Measurements from ENCODE around the gene COL25A1. TPM values are rescaled to one million over a fixed set of nuclear protein-coding genes. Genes with fewer than 3 reads are reported as not detected.

Gene COL25A1
- total RNA-seq, 1 experiment from 2014 or later: not detected

GRCh38 chr4:109183931-109184490, 118.4 kb downstream of the COL25A1 start:
- BruUV-seq (replicated peaks): no TSS peak
- no peak for DNase-seq
- Mint-ChIP-seq H3K9me3 (ENCODE audit: low read depth, unreplicated experiment) (peaks cover 4% of the 10 kb centered on the region), H3K36me3 (ENCODE audit: insufficient read depth, unreplicated experiment) (no peaks in the 10 kb centered on the region), H3K4me3 (ENCODE audit: low read depth, unreplicated experiment) (no peak overlapping the region), H3K4me1 (ENCODE audit: low read depth, unreplicated experiment) (no peaks in the 10 kb centered on the region), H3K27ac (ENCODE audit: unreplicated experiment) (no peak overlapping the region), H3K27me3 (ENCODE audit: unreplicated experiment) (no peaks in the 10 kb centered on the region)
- CTCF ChIA-PET: no interaction called here
- intact Hi-C loops (cut with micrococcal nuclease; ENCODE audit: unreplicated experiment): no loop called here
- TF ChIP-seq CTCF (IDR thresholded peaks at IDR 0.05; ENCODE audit: unreplicated experiment): no peak

GRCh38 chr4:109182696-109183095, 119.8 kb downstream of the COL25A1 start:
- no peaks in the 10 kb centered on the region for H3K36me3 Mint-ChIP-seq (ENCODE audit: insufficient read depth, unreplicated experiment)
- intact Hi-C loops (cut with micrococcal nuclease; ENCODE audit: unreplicated experiment): no loop called here
- BruUV-seq (replicated peaks): no TSS peak
- CTCF ChIA-PET: no interaction called here
- no peak overlapping the region for H3K4me3 Mint-ChIP-seq (ENCODE audit: low read depth, unreplicated experiment)
- TF ChIP-seq CTCF (IDR thresholded peaks at IDR 0.05; ENCODE audit: unreplicated experiment): no peak
- H3K4me1 Mint-ChIP-seq (ENCODE audit: low read depth, unreplicated experiment): no peaks in the 10 kb centered on the region
- H3K9me3 Mint-ChIP-seq (ENCODE audit: low read depth, unreplicated experiment): peaks cover 4% of the 10 kb centered on the region
- H3K27ac Mint-ChIP-seq (ENCODE audit: unreplicated experiment): no peak overlapping the region
- no peaks in the 10 kb centered on the region for H3K27me3 Mint-ChIP-seq (ENCODE audit: unreplicated experiment)
- DNase-seq: no peak

GRCh38 chr4:109179061-109179460, 123.4 kb downstream of the COL25A1 start:
- TF ChIP-seq CTCF (IDR thresholded peaks at IDR 0.05; ENCODE audit: unreplicated experiment): no peak
- BruUV-seq (replicated peaks): no TSS peak
- no peak overlapping the region for H3K27ac Mint-ChIP-seq (ENCODE audit: unreplicated experiment)
- H3K27me3 Mint-ChIP-seq (ENCODE audit: unreplicated experiment): no peaks in the 10 kb centered on the region
- no peaks in the 10 kb centered on the region for H3K9me3 Mint-ChIP-seq (ENCODE audit: low read depth, unreplicated experiment)
- CTCF ChIA-PET: no interaction called here
- no peak overlapping the region for H3K4me3 Mint-ChIP-seq (ENCODE audit: low read depth, unreplicated experiment)
- no peaks in the 10 kb centered on the region for H3K4me1 Mint-ChIP-seq (ENCODE audit: low read depth, unreplicated experiment)
- DNase-seq: no peak
- intact Hi-C loops (cut with micrococcal nuclease; ENCODE audit: unreplicated experiment): no loop called here
- no peaks in the 10 kb centered on the region for H3K36me3 Mint-ChIP-seq (ENCODE audit: insufficient read depth, unreplicated experiment)

GRCh38 chr4:109177096-109177810, 125.2 kb downstream of the COL25A1 start:
- Mint-ChIP-seq H3K36me3 (ENCODE audit: insufficient read depth, unreplicated experiment) (no peaks in the 10 kb centered on the region), H3K9me3 (ENCODE audit: low read depth, unreplicated experiment) (no peaks in the 10 kb centered on the region), H3K4me3 (ENCODE audit: low read depth, unreplicated experiment) (no peak overlapping the region), H3K4me1 (ENCODE audit: low read depth, unreplicated experiment) (no peaks in the 10 kb centered on the region), H3K27ac (ENCODE audit: unreplicated experiment) (no peak overlapping the region), H3K27me3 (ENCODE audit: unreplicated experiment) (no peaks in the 10 kb centered on the region)
- CTCF ChIA-PET: no interaction called here
- no peak for DNase-seq
- intact Hi-C loops (cut with micrococcal nuclease; ENCODE audit: unreplicated experiment): no loop called here
- no peak for TF ChIP-seq CTCF (IDR thresholded peaks at IDR 0.05; ENCODE audit: unreplicated experiment)
- no TSS peak for BruUV-seq (replicated peaks)
